WTC11 (cell line): Measurements from ENCODE around the gene SNX9.

Source experiments
- CTCF ChIP-seq: fragments of 200-600 bp; IDR thresholded peaks from 2 replicates; pipeline ENCODE4 v1.8.0; 2022; ENCODE audit warnings: antibody characterized with exemption
- HMGXB4 ChIP-seq: sonication (generic); formaldehyde crosslinking; IDR thresholded peaks from 2 replicates; pipeline ENCODE4 v1.8.1; 2023; ENCODE audit warnings: mild to moderate bottlenecking, moderate library complexity, missing genetic modification reagents
- NR2C2 ChIP-seq: sonication (generic); formaldehyde crosslinking; IDR thresholded peaks from 2 replicates; pipeline ENCODE4 v1.8.0; 2022; ENCODE audit warnings: mild to moderate bottlenecking, missing genetic modification reagents
- TCF7 ChIP-seq: sonication (generic); formaldehyde crosslinking; IDR thresholded peaks from 2 replicates; pipeline ENCODE4 v1.8.0; 2022; ENCODE audit warnings: mild to moderate bottlenecking, low read depth, missing genetic modification reagents, moderate library complexity
- TEAD1 ChIP-seq: sonication (generic); formaldehyde crosslinking; IDR thresholded peaks from 2 replicates; pipeline ENCODE4 v1.8.0; 2022; ENCODE audit warnings: mild to moderate bottlenecking, missing genetic modification reagents

- TF ChIP-seq TEAD1 (no peak), TCF7 (CRISPR knock-in tag) (no peak), HMGXB4 (CRISPR knock-in tag) (no peak), CTCF (no peak), NR2C2 (CRISPR knock-in tag) (no peak)
Observed at GRCh38 chr6:157880534-157880933, 57.5 kb downstream of the SNX9 start.
